Neural progenitor cell (in vitro differentiated cells): Measurements from ENCODE around the gene SMYD3. TPM values are rescaled to one million over a fixed set of nuclear protein-coding genes. Genes with fewer than 3 reads are reported as not detected.

ENCODE experiments used
- DNase-seq: peaks from one replicate; pipeline ENCODE4 v3.0.0-alpha.2; 2016; ENCODE audit warnings: low spot score
- H2AFZ ChIP-seq: fragments of 200-600 bp; sonication (generic); replicated peaks from 2 replicates; pipeline ENCODE4 v1.6.1; 2016; ENCODE audit warnings: antibody characterized with exemption
- H3F3A ChIP-seq: fragments of 200-600 bp; sonication (generic); 2 replicates; pipeline ENCODE4 v1.6.1; 2016; ENCODE audit warnings: antibody characterized with exemption, low read depth
- H3K27ac ChIP-seq: fragments of 200-600 bp; sonication (generic); 2 replicates; pipeline ENCODE4 v1.5.1; 2016; ENCODE audit warnings: mild to moderate bottlenecking
- H3K27me3 ChIP-seq: fragments of 200-600 bp; sonication (generic); 2 replicates; pipeline ENCODE4 v1.6.1; 2016; ENCODE audit warnings: mild to moderate bottlenecking, moderate library complexity
- H3K36me3 ChIP-seq: fragments of 200-600 bp; sonication (generic); 2 replicates; pipeline ENCODE4 v1.5.1; 2016
- H3K4me1 ChIP-seq: fragments of 200-600 bp; sonication (generic); 2 replicates; pipeline ENCODE4 v1.6.1; 2016; ENCODE audit warnings: mixed run types
- H3K4me2 ChIP-seq: fragments of 200-600 bp; sonication (generic); 2 replicates; pipeline ENCODE4 v1.6.1; 2016
- H3K4me3 ChIP-seq: fragments of 200-600 bp; sonication (generic); 2 replicates; pipeline ENCODE4 v1.5.1; 2016
- H3K79me2 ChIP-seq: fragments of 200-600 bp; sonication (generic); 2 replicates; pipeline ENCODE4 v1.6.1; 2016; ENCODE audit warnings: low read depth
- H3K9ac ChIP-seq: fragments of 200-600 bp; sonication (generic); 2 replicates; pipeline ENCODE4 v1.6.1; 2016
- H3K9me3 ChIP-seq: fragments of 200-600 bp; sonication (generic); 2 replicates; pipeline ENCODE4 v1.5.1; 2016; ENCODE audit warnings: low read depth
- H4K20me1 ChIP-seq: fragments of 200-600 bp; sonication (generic); 2 replicates; pipeline ENCODE4 v1.6.1; 2016; ENCODE audit warnings: low read depth
- H3K27ac Mint-ChIP-seq: 3 replicates; pipeline ENCODE4 v1.8.0; 2021; ENCODE audit warnings: mixed read lengths
- H3K27me3 Mint-ChIP-seq: 2 replicates; pipeline ENCODE4 v1.8.0; 2022; ENCODE audit warnings: low read depth, mild to moderate bottlenecking, inconsistent platforms, moderate library complexity, mixed read lengths; ENCODE audit not compliant: insufficient read depth
- H3K36me3 Mint-ChIP-seq: 3 replicates; pipeline ENCODE4 v1.8.0; 2021; ENCODE audit warnings: mixed read lengths
- H3K4me1 Mint-ChIP-seq: 3 replicates; pipeline ENCODE4 v1.8.0; 2021; ENCODE audit warnings: mixed read lengths
- H3K4me3 Mint-ChIP-seq: 3 replicates; pipeline ENCODE4 v1.8.0; 2021; ENCODE audit warnings: mild to moderate bottlenecking, moderate library complexity, mixed read lengths
- H3K9me3 Mint-ChIP-seq: 3 replicates; pipeline ENCODE4 v1.8.0; 2020; ENCODE audit warnings: mixed read lengths
- EZH2 ChIP-seq: fragments of 200-600 bp; sonication (generic); IDR thresholded peaks from 2 replicates; pipeline ENCODE4 v1.6.1; 2017; ENCODE audit warnings: antibody characterized with exemption, mild to moderate bottlenecking, moderate library complexity
- EZH2phosphoT487 ChIP-seq: fragments of 200-600 bp; sonication (generic); IDR thresholded peaks from 2 replicates; pipeline ENCODE4 v1.6.1; 2017; ENCODE audit warnings: antibody characterized with exemption
- total RNA-seq: library from RNA; depleted of rRNA; stranded (reverse); fragments of >200 nt; gene quantifications from 2 replicates; pipeline ENCODE4 v1.2.3, GENCODE V29; 2015; ENCODE audit warnings: low replicate concordance
- TF ChIP-seq, protein P1 (sequence below): fragments of 200-600 bp; sonication (generic); IDR thresholded peaks from 2 replicates; pipeline ENCODE4 v1.5.1; 2017; ENCODE audit warnings: antibody characterized with exemption, mild to moderate bottlenecking

Gene SMYD3
- total RNA-seq, 1 donor from 2014 or later = 43.2 TPM

DNA sequence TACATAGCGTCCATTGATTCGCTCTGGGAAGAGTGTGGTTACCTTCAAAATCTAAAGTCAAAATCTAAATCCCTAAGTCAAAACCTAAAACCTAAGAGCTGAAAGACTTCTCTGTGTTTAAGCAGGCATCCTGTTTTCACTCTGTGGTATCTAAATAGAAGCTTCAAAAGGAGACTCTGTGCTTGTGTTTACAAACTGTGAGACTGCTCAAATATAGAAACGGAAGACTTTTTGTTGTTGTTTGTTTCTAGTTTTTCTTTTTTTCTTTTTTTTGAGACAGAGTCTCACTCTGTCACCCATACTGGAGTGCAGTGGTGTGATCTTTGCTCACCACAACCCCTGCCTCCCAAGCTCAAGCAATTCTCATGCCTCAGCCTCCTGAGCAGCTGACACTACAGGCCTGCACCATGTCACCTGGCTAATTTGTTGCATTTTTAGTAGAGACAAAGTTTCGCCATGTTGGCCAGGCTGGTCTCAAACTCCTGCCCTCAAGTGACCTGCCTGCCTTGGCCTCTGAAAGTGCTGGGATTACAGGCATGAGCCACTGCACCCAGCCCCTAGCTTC lies 425.9 kb downstream of the SMYD3 start:
- no peak overlapping the region for H2AFZ ChIP-seq
- no peak overlapping the region for H3K4me3 Mint-ChIP-seq
- peaks cover 17% of the 10 kb centered on the region for H3K9me3 Mint-ChIP-seq
- H3K27me3 Mint-ChIP-seq = peaks cover 2% of the 10 kb centered on the region
- no peaks in the 10 kb centered on the region for H3K9me3 ChIP-seq
- no peak for TF ChIP-seq EZH2
- no peak for TF ChIP-seq EZH2phosphoT487
- TF ChIP-seq, protein P1, sequence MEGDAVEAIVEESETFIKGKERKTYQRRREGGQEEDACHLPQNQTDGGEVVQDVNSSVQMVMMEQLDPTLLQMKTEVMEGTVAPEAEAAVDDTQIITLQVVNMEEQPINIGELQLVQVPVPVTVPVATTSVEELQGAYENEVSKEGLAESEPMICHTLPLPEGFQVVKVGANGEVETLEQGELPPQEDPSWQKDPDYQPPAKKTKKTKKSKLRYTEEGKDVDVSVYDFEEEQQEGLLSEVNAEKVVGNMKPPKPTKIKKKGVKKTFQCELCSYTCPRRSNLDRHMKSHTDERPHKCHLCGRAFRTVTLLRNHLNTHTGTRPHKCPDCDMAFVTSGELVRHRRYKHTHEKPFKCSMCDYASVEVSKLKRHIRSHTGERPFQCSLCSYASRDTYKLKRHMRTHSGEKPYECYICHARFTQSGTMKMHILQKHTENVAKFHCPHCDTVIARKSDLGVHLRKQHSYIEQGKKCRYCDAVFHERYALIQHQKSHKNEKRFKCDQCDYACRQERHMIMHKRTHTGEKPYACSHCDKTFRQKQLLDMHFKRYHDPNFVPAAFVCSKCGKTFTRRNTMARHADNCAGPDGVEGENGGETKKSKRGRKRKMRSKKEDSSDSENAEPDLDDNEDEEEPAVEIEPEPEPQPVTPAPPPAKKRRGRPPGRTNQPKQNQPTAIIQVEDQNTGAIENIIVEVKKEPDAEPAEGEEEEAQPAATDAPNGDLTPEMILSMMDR = no peak
- H4K20me1 ChIP-seq = no peaks in the 10 kb centered on the region
- no peaks in the 10 kb centered on the region for H3F3A ChIP-seq
- no peak overlapping the region for H3K27ac Mint-ChIP-seq
- peaks cover 5% of the 10 kb centered on the region for H3K4me1 ChIP-seq
- H3K27me3 ChIP-seq = no peaks in the 10 kb centered on the region
- no peak overlapping the region for H3K4me3 ChIP-seq
- H3K4me2 ChIP-seq = no peak overlapping the region
- H3K9ac ChIP-seq = no peak overlapping the region
- H3K4me1 Mint-ChIP-seq = no peaks in the 10 kb centered on the region
- no peak overlapping the region for H3K27ac ChIP-seq
- no peaks in the 10 kb centered on the region for H3K79me2 ChIP-seq
- no peaks in the 10 kb centered on the region for H3K36me3 ChIP-seq
- no peak for DNase-seq
- peaks cover 4% of the 10 kb centered on the region for H3K36me3 Mint-ChIP-seq

DNA sequence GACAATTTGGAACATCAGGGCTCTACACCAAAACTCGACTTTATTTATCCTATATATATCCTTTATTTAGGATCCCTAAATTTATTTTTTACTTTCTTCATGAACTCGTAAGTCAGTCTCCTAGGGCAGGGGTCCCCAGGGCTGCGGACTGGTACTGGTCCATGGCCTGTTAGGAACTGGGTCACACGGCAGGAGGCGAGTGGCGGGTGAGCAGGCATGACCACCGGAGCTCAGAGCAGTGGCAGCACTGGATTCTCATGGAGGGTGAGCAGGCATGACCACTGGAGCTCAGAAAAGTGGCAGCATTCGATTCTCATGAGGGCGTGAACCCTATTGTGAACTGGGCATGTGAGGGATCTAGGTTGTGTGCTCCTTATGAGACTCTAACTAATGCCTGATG lies 427.0 kb downstream of the SMYD3 start:
- H3K4me2 ChIP-seq = no peak overlapping the region

DNA sequence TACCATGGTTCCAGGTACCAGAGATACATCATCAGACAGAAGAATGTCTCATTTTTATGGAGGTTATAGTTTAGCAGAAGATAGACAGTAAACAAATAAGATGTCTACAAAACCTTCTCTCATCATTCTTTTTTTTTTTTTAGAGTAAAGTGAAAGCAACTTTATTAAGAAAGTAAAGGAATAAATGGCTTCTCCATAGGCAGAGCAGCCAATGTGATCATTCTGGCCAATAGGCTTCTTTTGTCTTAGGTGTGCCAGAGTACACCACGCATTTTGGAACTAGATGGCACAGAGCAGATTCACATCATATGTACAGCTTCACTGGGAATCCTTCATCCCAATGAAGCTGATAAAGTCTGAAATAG lies 428.2 kb downstream of the SMYD3 start:
- H4K20me1 ChIP-seq = no peaks in the 10 kb centered on the region
- H3K36me3 ChIP-seq = no peaks in the 10 kb centered on the region
- H3K27me3 ChIP-seq = no peaks in the 10 kb centered on the region
- H2AFZ ChIP-seq = no peak overlapping the region
- H3K4me3 Mint-ChIP-seq = no peak overlapping the region
- DNase-seq = no peak
- no peak overlapping the region for H3K4me3 ChIP-seq
- peaks cover 17% of the 10 kb centered on the region for H3K9me3 Mint-ChIP-seq
- no peaks in the 10 kb centered on the region for H3K9me3 ChIP-seq
- no peaks in the 10 kb centered on the region for H3K79me2 ChIP-seq
- no peak overlapping the region for H3K27ac ChIP-seq
- H3K9ac ChIP-seq = no peak overlapping the region
- peaks cover 14% of the 10 kb centered on the region for H3K4me1 ChIP-seq
- no peak overlapping the region for H3K4me2 ChIP-seq
- H3K36me3 Mint-ChIP-seq = peaks cover 4% of the 10 kb centered on the region
- TF ChIP-seq EZH2phosphoT487 = no peak
- TF ChIP-seq, protein P1 = no peak
- TF ChIP-seq EZH2 = no peak
- no peak overlapping the region for H3K27ac Mint-ChIP-seq
- H3F3A ChIP-seq = no peaks in the 10 kb centered on the region
- H3K27me3 Mint-ChIP-seq = peaks cover 2% of the 10 kb centered on the region
- H3K4me1 Mint-ChIP-seq = peaks cover 11% of the 10 kb centered on the region

More for the DNA sequence above, 427.0 kb downstream of the SMYD3 start:
- Mint-ChIP-seq H3K27ac (no peak overlapping the region), H3K4me3 (no peak overlapping the region), H3K27me3 (peaks cover 2% of the 10 kb centered on the region), H3K4me1 (peaks cover 3% of the 10 kb centered on the region), H3K9me3 (peaks cover 17% of the 10 kb centered on the region), H3K36me3 (peaks cover 4% of the 10 kb centered on the region)
- Histone ChIP-seq H4K20me1 (no peaks in the 10 kb centered on the region), H3K4me3 (no peak overlapping the region), H3K4me1 (peaks cover 6% of the 10 kb centered on the region), H3K9me3 (no peaks in the 10 kb centered on the region), H3K36me3 (no peaks in the 10 kb centered on the region), H3F3A (no peaks in the 10 kb centered on the region), H3K27me3 (no peaks in the 10 kb centered on the region), H3K27ac (no peak overlapping the region), H3K79me2 (no peaks in the 10 kb centered on the region), H3K9ac (no peak overlapping the region), H2AFZ (no peak overlapping the region)
- TF ChIP-seq, protein P1 = no peak
- DNase-seq = no peak
